ENCODE data around the gene LYVE1.

GRCh38 chr11:10598816-10599215 is 30.4 kb upstream of the LYVE1 start:
- no peak for TF ChIP-seq CTCF (IDR thresholded peaks at IDR 0.05; ENCODE audit: low read length)
- TF ChIP-seq EZH2phosphoT487 (IDR thresholded peaks at IDR 0.05; ENCODE audit: low read length), result no peak
- no peak for TF ChIP-seq EZH2 (optimal IDR thresholded peaks at IDR 0.05; ENCODE audit: low read depth, low read length)

All from MM.1S (cell line).